Activated CD4-positive, alpha-beta memory T cell treated with anti-CD3 and anti-CD28 coated beads for 36 hours (primary cell): ENCODE data around the gene TAF10. TPM values are rescaled to one million over a fixed set of nuclear protein-coding genes. Genes with fewer than 3 reads are reported as not detected.

Experiments used
- CTCF ChIA-PET: fragments of 350-600 bp; sonication (Branson Sonifier 250); formaldehyde crosslinking; loops from one replicate; lab custom pipeline; 2021; ENCODE audit warnings: antibody characterized with exemption, inconsistent platforms; lab: Charles Lee
- POLR2A ChIA-PET: fragments of 350-600 bp; sonication (Branson Sonifier 250); formaldehyde crosslinking; loops from one replicate; lab custom pipeline; 2021; ENCODE audit warnings: antibody characterized with exemption; lab: Charles Lee
- DNase-seq: peaks from one replicate; pipeline ENCODE4 v3.0.0-alpha.2; 2020
- H3K27ac Mint-ChIP-seq: one replicate; pipeline ENCODE4 v1.8.0; 2021; ENCODE audit warnings: mixed read lengths
- H3K27me3 Mint-ChIP-seq: one replicate; pipeline ENCODE4 v1.8.0; 2021; ENCODE audit warnings: mixed read lengths
- H3K36me3 Mint-ChIP-seq: one replicate; pipeline ENCODE4 v1.8.0; 2021; ENCODE audit warnings: mixed read lengths
- H3K4me1 Mint-ChIP-seq: one replicate; pipeline ENCODE4 v1.8.0; 2021; ENCODE audit warnings: low read depth, mixed read lengths
- H3K4me3 Mint-ChIP-seq: one replicate; pipeline ENCODE4 v1.8.0; 2021; ENCODE audit warnings: mild to moderate bottlenecking, mixed read lengths
- H3K9me3 Mint-ChIP-seq: one replicate; pipeline ENCODE4 v1.8.0; 2021; ENCODE audit warnings: mixed read lengths
- intact Hi-C: fragments of 100-400 bp; cut with micrococcal nuclease; formaldehyde crosslinking; loops from one replicate; pipeline ENCODE4 v1.15.1; 2023
- total RNA-seq, 2 experiments: library from RNA; stranded (reverse); gene quantifications; one replicate each; pipeline ENCODE4 v1.2.3, GENCODE V29; 2021

TAF10 gene
- 100 to 1,000 TPM; 158 to 165 TPM for total RNA-seq

DNA sequence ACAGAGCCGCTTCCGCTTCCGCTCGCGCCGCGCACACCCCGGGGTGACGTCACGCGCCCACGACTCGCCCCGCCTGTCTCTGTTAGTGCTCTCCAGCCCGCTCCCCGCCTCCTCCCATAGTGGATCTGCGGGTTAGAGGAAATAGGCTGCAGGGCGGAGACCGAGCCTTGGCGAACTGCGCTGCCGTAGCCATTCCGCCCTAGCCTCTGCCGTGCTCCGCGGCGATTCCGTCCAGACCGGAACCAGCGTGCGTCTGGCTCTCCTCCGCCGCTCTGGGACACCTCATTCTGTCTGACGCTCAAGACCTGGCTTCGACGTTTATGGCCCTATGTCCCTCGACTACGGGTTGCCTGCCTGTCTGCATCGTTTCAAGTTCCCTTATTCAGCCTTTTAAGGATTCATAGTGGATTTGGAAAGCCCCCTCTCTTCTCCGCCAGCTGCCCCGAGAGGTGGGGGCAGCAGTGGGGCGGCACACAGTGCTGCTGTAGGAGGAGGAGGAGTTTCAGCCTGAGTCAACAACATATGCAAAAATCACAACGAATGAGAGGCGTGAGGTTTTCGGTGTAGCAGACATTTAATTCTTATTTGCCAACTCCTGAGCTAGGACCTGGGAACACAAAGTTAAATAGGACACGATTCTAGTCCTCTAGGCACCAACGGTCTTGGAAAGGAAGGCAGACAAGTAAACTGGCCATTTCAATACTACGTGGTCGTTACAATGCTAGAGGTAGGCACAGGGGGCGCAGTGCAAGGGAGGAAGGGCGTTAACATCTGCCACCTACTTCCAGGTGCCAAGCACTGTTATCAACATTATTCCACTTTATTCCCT is at the start of gene TAF10:
Gene TAF10 (minus strand): TSS at position 4 of the 829 bp plus-strand sequence. CDS start 27 bp downstream, outside the sequence.
- CTCF ChIA-PET = interaction anchor here (0.6 to 3.6 kb wide), 22 partner anchors 8 to 233 kb away, joined by 3 to 32 read pairs (median 3); partner anchors contain the start of genes ILK, MRPL17, RRP8 and SMPD1
- Mint-ChIP-seq H3K4me3 (peak within 1 kb of the TSS; percentile 86), H3K9me3 (no peaks in the 10 kb centered on the region), H3K27ac (peak within 1 kb of the TSS; percentile 92), H3K4me1 (peaks cover 10% of the 10 kb centered on the region), H3K36me3 (peaks cover 46% of the 10 kb centered on the region), H3K27me3 (no peaks in the 10 kb centered on the region)
- peak; percentile 96 for DNase-seq
- intact Hi-C loops = loop anchor here (1.0 to 10.0 kb wide), 5 partner anchors 8 to 1062 kb away; partner anchors contain the start of genes ARFIP2, CNGA4, CYB5R2 and SMPD1
- POLR2A ChIA-PET = interaction anchor here (0.7 to 1.3 kb wide), 7 partner anchors 8 to 222 kb away, joined by 3 to 5 read pairs (median 4); partner anchors contain the start of genes ARFIP2, MRPL17, SMPD1 and TIMM10B

DNA sequence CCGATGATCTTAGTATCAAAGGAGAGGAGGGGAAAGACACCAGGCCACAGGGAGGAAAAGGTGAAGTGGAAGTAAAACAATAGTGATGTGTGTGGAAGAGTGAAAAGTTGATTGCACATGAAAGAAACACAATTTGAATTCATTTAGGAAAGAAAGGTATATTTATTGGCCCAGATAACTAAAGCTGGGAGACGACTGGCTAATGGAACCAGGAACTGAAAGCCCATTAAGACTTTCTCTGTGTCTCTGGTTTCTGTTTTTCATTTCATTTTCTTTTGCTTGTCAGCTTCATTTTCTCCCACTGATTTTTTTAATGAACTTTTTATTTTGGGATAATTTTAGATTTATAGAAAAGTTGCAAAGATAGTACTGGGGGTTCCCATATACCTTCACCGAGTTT is 48.7 kb upstream of the TAF10 start:
- H3K9me3 Mint-ChIP-seq = no peaks in the 10 kb centered on the region
- intact Hi-C loops = no loop called here
- peaks cover 3% of the 10 kb centered on the region for H3K27me3 Mint-ChIP-seq
- H3K36me3 Mint-ChIP-seq = no peaks in the 10 kb centered on the region
- H3K4me1 Mint-ChIP-seq = peaks cover 9% of the 10 kb centered on the region
- no peak overlapping the region for H3K4me3 Mint-ChIP-seq
- CTCF ChIA-PET = no interaction called here
- POLR2A ChIA-PET = no interaction called here
- DNase-seq = no peak
- H3K27ac Mint-ChIP-seq = no peak overlapping the region

DNA sequence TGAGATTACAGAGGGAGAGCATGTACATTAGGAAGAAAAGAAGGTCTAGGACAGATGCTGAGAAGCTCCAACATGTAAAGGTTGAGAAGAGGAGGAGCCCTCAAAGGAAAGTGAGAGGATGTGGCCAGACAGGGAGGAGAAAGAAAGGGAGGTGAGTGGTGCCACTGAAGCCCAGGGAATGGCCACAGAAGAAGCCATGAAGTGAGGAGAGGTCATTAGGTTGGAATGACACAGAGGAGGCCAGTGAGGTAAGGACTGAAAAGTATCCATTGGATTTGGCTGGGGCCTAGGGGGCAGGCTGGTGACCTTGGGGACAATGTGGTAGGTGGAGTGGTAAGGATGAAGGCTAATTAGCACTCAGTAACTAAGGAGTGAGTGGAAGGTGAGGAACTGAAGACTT is 46.6 kb upstream of the TAF10 start:
- peaks cover 4% of the 10 kb centered on the region for H3K4me1 Mint-ChIP-seq
- H3K4me3 Mint-ChIP-seq = no peak overlapping the region
- intact Hi-C loops = no loop called here
- DNase-seq = no peak
- POLR2A ChIA-PET = no interaction called here
- H3K36me3 Mint-ChIP-seq = no peaks in the 10 kb centered on the region
- H3K27me3 Mint-ChIP-seq = peaks cover 3% of the 10 kb centered on the region
- H3K9me3 Mint-ChIP-seq = no peaks in the 10 kb centered on the region
- H3K27ac Mint-ChIP-seq = no peak overlapping the region
- CTCF ChIA-PET = interaction anchor here (1.8 kb wide), 1 partner anchor 127 kb away, joined by 5 read pairs; no protein-coding TSS in a partner anchor

DNA sequence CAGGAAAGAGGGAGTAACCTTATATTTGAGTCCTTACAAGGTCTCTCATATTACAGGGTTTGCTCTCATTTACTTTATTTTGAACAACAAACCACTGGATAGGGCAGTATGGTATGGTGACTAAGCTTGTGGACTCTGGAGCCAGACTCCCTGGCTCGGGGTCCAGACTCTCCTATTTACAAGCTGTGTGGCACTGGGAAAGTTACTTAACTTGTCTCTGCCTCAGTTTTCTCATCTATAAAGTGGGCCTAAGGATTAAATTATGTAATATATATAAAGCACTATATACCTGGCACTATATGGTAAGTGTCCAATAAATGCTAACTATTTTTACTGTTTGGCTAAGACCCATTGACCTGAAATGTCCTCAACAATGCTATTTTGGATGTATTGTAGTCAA is 45.3 kb upstream of the TAF10 start:
- POLR2A ChIA-PET = no interaction called here
- Mint-ChIP-seq H3K27me3 (peaks cover 3% of the 10 kb centered on the region), H3K4me3 (no peak overlapping the region), H3K9me3 (no peaks in the 10 kb centered on the region), H3K27ac (no peak overlapping the region), H3K36me3 (no peaks in the 10 kb centered on the region), H3K4me1 (no peaks in the 10 kb centered on the region)
- CTCF ChIA-PET = interaction anchor here (0.9 to 1.8 kb wide), 2 partner anchors 10 to 126 kb away, joined by 5 read pairs; no protein-coding TSS in a partner anchor
- intact Hi-C loops = no loop called here
- no peak for DNase-seq

DNA sequence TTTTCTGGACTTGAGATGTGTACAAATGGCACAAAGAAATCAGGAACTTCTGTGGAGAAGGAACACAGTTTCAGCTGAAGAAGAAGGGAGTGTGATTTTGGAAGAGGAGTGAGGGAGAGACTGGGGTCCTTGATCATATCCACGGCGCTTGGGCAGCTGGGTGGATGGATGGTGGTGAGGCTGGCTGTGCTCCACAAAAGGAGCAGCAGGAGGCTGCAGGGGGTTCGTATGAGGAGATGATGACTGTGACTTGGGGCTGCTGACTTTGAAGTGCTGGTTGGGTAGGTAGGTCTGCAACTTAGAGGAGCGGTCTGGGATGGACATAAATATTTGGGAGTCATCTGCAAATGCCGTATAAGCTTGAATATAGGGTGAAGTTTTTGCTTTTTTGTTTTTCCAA is 44.9 kb upstream of the TAF10 start:
- no peaks in the 10 kb centered on the region for H3K4me1 Mint-ChIP-seq
- CTCF ChIA-PET = interaction anchor here (0.9 to 1.8 kb wide), 2 partner anchors 10 to 126 kb away, joined by 5 read pairs; no protein-coding TSS in a partner anchor
- H3K9me3 Mint-ChIP-seq = no peaks in the 10 kb centered on the region
- peaks cover 3% of the 10 kb centered on the region for H3K27me3 Mint-ChIP-seq
- H3K36me3 Mint-ChIP-seq = no peaks in the 10 kb centered on the region
- intact Hi-C loops = no loop called here
- peak overlapping the region; percentile 18 for H3K4me3 Mint-ChIP-seq
- no peak overlapping the region for H3K27ac Mint-ChIP-seq
- no peak for DNase-seq
- POLR2A ChIA-PET = no interaction called here

DNA sequence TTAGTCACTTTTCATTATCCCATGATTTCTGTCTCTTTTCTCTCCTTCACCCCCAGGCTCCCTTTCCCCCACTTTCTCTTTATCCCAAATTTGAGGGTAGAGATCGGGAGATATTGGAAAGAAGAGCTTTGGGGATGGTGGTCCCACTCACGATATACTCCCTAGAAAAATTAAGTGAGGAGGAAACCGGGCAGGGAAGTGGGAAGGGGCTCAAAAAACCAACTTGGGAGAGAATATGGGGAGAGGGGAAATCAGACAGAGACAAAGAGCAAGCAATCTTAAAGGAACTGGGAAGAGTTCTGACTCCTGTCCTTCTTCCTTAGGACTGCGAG is 44.5 kb upstream of the TAF10 start:
- CTCF ChIA-PET = no interaction called here

DNA sequence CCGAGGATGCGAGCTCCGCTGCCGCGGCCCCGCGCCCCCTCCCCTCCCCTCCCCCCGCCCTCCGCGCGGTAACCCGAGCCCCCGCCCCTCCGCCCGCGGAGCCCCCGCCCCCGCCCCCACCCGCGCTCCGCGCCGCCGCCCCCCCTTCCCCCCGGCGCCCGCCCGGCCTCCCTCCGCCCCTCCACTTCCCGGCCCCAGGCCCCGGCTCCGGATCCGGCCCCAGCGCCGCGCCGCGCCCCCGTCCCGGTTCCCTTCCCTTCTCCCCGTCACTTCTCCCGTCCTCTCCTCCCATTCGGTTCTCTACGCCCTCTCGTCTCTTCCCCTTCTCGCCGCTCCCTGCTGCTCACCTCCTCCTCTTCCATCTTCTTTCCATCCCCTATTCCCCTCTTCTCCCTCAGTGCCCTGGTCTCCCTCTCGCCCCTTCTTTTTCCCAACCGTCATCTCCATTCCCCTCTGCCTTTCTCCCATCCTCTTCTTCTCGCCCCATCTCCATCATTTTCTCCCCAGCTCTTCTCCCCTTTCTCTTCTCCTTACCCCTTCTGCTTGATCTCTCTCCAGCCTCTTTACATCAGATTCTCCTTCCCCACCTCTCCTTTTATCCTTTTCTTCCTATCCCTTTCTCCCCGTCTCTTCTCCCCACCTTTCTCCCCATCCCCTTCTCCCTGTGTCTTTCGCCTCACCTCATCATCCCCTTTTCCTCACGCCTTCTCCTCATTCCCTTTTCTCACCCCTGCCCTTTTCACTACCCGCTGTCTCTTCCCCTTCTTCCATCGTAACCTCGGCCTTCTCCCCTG is 44.0 kb upstream of the TAF10 start, which contains the start of gene DCHS1:
Gene DCHS1 (minus strand): TSS at position 20 of the 794 bp plus-strand sequence. CDS start 14,196 bp downstream, outside the sequence.
- intact Hi-C loops = no loop called here
- Mint-ChIP-seq H3K4me1 (no peaks in the 10 kb centered on the region), H3K36me3 (no peaks in the 10 kb centered on the region), H3K27me3 (peaks cover 3% of the 10 kb centered on the region), H3K4me3 (peak within 1 kb of the TSS; percentile 51), H3K27ac (no peak within 1 kb of the TSS), H3K9me3 (no peaks in the 10 kb centered on the region)
- ChIA-PET POLR2A (no interaction called here), CTCF (no interaction called here)
- DNase-seq = peak; percentile 27

More for the DNA sequence above, 44.5 kb upstream of the TAF10 start:
- Mint-ChIP-seq H3K9me3 (no peaks in the 10 kb centered on the region), H3K4me1 (no peaks in the 10 kb centered on the region), H3K27ac (no peak overlapping the region), H3K27me3 (peaks cover 3% of the 10 kb centered on the region), H3K36me3 (no peaks in the 10 kb centered on the region), H3K4me3 (peak overlapping the region; percentile 51)
- DNase-seq = no peak
- intact Hi-C loops = no loop called here
- POLR2A ChIA-PET = no interaction called here

DNA sequence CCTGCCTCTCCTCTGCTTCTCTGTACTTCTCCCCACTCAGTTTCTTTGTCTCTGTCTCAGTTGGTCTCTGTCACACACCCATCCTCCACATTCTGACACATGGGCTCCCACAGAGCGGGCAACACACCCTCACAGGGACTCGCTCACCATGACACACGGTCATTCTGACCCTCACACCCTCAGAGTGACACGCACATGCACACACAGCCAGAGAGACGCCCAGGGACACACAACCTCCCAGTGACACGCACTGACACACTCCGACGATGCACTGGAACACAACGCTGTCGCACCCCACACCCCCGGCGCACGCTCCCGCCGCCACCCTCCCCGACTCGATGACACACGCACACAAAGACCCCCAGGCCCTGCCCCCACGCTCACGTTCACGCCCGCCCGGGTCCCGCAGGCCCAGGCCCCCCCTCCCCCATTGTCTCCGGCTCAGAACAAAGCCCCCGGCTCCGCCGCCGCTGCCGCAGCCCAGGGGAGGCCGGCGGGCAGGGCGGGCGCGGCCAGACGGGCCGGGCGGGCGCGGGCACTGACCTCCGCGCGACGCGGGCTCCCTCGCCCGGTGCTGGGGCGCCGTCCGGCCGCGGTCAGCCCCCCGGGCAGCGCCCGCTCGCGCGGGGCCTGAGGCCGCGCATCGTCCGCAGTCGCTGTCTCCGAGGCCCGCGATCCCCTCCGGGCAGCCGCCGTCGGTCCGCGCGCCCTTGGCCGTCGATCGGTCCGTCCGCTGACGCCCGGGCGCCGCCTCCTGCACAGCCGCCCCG is 43.2 kb upstream of the TAF10 start:
- intact Hi-C loops = no loop called here

DNA sequence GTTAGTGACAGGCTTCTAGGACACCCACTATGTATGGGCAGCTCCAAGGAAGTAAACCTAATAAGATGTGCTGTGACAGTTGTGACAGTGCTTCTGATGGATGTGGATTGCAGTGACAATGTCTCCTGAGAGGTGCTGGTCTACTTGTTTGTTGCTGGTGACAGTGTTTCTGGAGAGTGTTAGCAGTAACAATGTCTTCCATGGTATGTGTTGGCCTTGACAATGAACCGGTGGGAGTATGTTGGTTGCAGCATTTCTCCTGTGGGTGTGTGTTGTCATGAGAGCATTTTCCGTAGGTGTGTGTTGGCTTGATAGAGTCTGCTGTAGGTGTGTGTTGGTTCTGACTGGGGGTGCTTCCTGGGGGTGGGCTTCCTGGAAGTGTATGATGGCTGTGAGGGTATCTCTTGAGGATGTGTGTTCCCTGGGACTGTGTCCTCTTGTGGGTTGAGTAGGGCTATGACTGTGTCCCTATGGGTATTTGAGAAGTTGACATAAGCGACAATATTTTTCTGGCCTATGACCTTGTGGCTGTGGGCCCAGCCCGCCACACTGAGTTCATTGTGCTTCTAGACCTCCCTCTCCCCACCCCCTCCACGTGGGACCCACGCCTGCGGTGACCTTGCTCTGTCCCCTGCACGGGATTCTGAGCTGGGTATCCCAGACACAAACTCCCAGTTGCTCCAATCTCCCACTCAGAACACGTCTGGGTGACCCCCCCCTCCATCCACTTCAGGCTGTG is 42.4 kb upstream of the TAF10 start:
- no peak for DNase-seq

More for the DNA sequence above, 43.2 kb upstream of the TAF10 start:
- H3K27ac Mint-ChIP-seq = no peak overlapping the region
- ChIA-PET POLR2A (no interaction called here), CTCF (no interaction called here)
- peaks cover 3% of the 10 kb centered on the region for H3K27me3 Mint-ChIP-seq
- no peaks in the 10 kb centered on the region for H3K4me1 Mint-ChIP-seq
- peak; percentile 54 for DNase-seq
- H3K9me3 Mint-ChIP-seq = no peaks in the 10 kb centered on the region
- H3K4me3 Mint-ChIP-seq = no peak overlapping the region
- no peaks in the 10 kb centered on the region for H3K36me3 Mint-ChIP-seq

DNA sequence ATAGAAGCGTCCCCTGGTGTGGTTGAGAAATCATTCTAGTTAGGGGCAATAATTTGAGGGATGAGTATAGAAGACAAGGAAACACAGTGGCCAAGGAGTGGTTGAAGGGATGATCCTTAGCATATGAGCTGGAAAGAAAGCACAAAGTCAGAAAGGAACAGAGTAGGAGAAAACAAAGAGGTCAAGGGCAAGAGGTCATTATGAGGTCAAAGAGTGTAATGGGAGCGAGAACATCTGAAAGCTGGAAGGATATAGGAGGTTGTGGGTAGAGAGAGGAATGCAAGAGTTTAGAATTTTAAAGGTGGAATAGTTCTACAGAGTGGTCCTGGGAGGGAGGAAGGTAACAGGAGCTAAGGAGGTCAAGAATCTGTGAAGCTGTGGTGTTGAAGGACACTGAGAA is 41.6 kb upstream of the TAF10 start:
- CTCF ChIA-PET = interaction anchor here (2.2 kb wide), 1 partner anchor 11 kb away, joined by 7 read pairs; no protein-coding TSS in a partner anchor
- POLR2A ChIA-PET = interaction anchor here (0.7 kb wide), 1 partner anchor 14 kb away, joined by 3 read pairs; no protein-coding TSS in a partner anchor

More for the DNA sequence above, 42.4 kb upstream of the TAF10 start:
- H3K9me3 Mint-ChIP-seq = no peaks in the 10 kb centered on the region
- ChIA-PET POLR2A (interaction anchor here (0.7 kb wide), 1 partner anchor 13 kb away, joined by 3 read pairs; no protein-coding TSS in a partner anchor), CTCF (no interaction called here)
- intact Hi-C loops = no loop called here
- no peak overlapping the region for H3K4me3 Mint-ChIP-seq
- peaks cover 3% of the 10 kb centered on the region for H3K27me3 Mint-ChIP-seq
- no peak overlapping the region for H3K27ac Mint-ChIP-seq
- no peaks in the 10 kb centered on the region for H3K4me1 Mint-ChIP-seq
- H3K36me3 Mint-ChIP-seq = no peaks in the 10 kb centered on the region

DNA sequence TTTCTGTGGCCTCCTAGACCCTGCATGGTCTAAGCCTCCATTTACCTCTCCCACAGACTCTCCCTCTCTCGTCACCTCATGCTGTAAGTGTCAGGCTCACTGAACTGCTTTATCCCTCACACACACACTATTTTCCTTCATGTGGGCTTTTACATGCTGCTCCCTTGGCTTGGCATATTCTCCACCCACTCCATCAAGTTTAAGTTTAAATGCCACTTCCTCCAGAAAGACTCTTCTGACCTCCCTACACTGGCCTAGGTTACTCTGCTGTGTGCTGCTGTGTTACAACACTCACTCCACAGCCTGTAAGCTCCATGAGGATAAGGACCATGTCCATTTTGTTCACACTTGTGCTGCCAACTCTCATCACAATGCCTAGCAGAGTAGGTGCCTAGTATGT is 41.1 kb upstream of the TAF10 start:
- CTCF ChIA-PET = interaction anchor here (1.0 to 2.2 kb wide), 2 partner anchors 12 to 274 kb away, joined by 3 to 7 read pairs; no protein-coding TSS in a partner anchor
- H3K36me3 Mint-ChIP-seq = no peaks in the 10 kb centered on the region
- no peaks in the 10 kb centered on the region for H3K9me3 Mint-ChIP-seq
- peaks cover 3% of the 10 kb centered on the region for H3K27me3 Mint-ChIP-seq
- intact Hi-C loops = no loop called here
- POLR2A ChIA-PET = no interaction called here
- no peak overlapping the region for H3K27ac Mint-ChIP-seq
- DNase-seq = no peak
- no peaks in the 10 kb centered on the region for H3K4me1 Mint-ChIP-seq
- H3K4me3 Mint-ChIP-seq = no peak overlapping the region

More for the DNA sequence above, 41.6 kb upstream of the TAF10 start:
- Mint-ChIP-seq H3K27ac (no peak overlapping the region), H3K4me3 (no peak overlapping the region), H3K27me3 (peaks cover 3% of the 10 kb centered on the region), H3K9me3 (no peaks in the 10 kb centered on the region), H3K36me3 (no peaks in the 10 kb centered on the region), H3K4me1 (no peaks in the 10 kb centered on the region)
- no peak for DNase-seq
- intact Hi-C loops = no loop called here
